Suprapubic skin (tissue), 3 donors: ENCODE results near the gene SGPP1.

Source experiments
- EP300 ChIP-seq: sonication (generic); formaldehyde crosslinking; IDR thresholded peaks from one replicate; pipeline ENCODE4 v1.6.1; 2017; ENCODE audit warnings: antibody characterized with exemption
- POLR2A ChIP-seq, 2 donors: fragments of 450-650 bp; IDR thresholded peaks; one replicate each; pipeline ENCODE4 v1.6.1; 2017; ENCODE audit warnings: antibody characterized with exemption in 2 of 2, mild to moderate bottlenecking in 2 of 2, moderate library complexity in 2 of 2
- TF ChIP-seq, protein P1 (sequence below), 2 donors: fragments of 200-600 bp in 1 of 2; fragments of 450-650 bp in 1 of 2; sonication (generic) in 1 of 2; IDR thresholded peaks; one replicate each; pipeline ENCODE4 v1.5.1; 2016 to 2019; ENCODE audit warnings: antibody characterized with exemption in 2 of 2, mild to moderate bottlenecking in 1 of 2, moderate library complexity in 1 of 2

DNA sequence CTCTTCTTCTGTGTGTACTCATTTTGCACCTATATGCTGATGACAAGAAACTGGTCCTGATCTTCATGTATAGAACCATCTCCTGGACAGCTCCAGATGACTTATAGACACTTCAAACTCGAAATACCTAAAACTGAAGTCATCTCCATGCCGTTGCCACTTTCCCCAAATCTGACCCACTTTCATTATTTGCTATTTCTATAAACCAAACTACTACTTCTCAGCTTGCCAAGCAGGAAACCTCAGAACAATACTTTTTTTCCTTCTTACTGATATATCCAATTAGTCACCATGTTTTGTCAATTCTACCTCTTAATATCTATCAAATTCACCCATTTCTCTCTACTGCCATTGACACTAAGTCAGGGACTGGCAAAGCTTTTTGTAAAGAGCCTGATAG lies 14.8 kb downstream of the SGPP1 start:
- TF ChIP-seq, protein P1, sequence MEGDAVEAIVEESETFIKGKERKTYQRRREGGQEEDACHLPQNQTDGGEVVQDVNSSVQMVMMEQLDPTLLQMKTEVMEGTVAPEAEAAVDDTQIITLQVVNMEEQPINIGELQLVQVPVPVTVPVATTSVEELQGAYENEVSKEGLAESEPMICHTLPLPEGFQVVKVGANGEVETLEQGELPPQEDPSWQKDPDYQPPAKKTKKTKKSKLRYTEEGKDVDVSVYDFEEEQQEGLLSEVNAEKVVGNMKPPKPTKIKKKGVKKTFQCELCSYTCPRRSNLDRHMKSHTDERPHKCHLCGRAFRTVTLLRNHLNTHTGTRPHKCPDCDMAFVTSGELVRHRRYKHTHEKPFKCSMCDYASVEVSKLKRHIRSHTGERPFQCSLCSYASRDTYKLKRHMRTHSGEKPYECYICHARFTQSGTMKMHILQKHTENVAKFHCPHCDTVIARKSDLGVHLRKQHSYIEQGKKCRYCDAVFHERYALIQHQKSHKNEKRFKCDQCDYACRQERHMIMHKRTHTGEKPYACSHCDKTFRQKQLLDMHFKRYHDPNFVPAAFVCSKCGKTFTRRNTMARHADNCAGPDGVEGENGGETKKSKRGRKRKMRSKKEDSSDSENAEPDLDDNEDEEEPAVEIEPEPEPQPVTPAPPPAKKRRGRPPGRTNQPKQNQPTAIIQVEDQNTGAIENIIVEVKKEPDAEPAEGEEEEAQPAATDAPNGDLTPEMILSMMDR (IDR thresholded peaks at IDR 0.05) = no peak
- no peak for TF ChIP-seq POLR2A (IDR thresholded peaks at IDR 0.05)
- no peak for TF ChIP-seq EP300
